HG03432 (cell line): Measurements from ENCODE around the gene MMP3.
A peak's percentile ranks its signal among the peaks of the same experiment; 100 is the strongest.

Experiments used
- ATAC-seq: cut with Tn5 transposase; IDR thresholded peaks from one replicate; pipeline ENCODE4 v1.9.1; 2021; ENCODE audit warnings: mild to moderate bottlenecking, moderate library complexity; ENCODE audit not compliant: unreplicated experiment

The MMP3 gene

GRCh38 chr11:102832612-102833011 is 10.8 kb downstream of the MMP3 start:
- no peak for ATAC-seq

- ATAC-seq, result no peak
Observed at GRCh38 chr11:102831489-102832440, 11.6 kb downstream of the MMP3 start.

- ATAC-seq, result no peak
Observed at GRCh38 chr11:102831128-102831488, 12.3 kb downstream of the MMP3 start.

- ATAC-seq, result no peak
Observed at GRCh38 chr11:102830001-102830727, 13.2 kb downstream of the MMP3 start.

GRCh38 chr11:102829316-102830000 is 14.0 kb downstream of the MMP3 start:
- ATAC-seq, result no peak

- ATAC-seq, result no peak
Observed at GRCh38 chr11:102824556-102824955, 18.9 kb downstream of the MMP3 start.

- no peak for ATAC-seq
Observed at GRCh38 chr11:102819491-102819890, 23.9 kb downstream of the MMP3 start.

GRCh38 chr11:102813484-102813883 is 29.9 kb downstream of the MMP3 start:
- ATAC-seq, result no peak

GRCh38 chr11:102812188-102812587 is 31.2 kb downstream of the MMP3 start:
- no peak for ATAC-seq

- no peak for ATAC-seq
Observed at GRCh38 chr11:102810950-102811660, 32.3 kb downstream of the MMP3 start.

GRCh38 chr11:102809971-102810370 is 33.4 kb downstream of the MMP3 start:
- ATAC-seq, result no peak

- ATAC-seq, result peak; percentile 59
Observed at GRCh38 chr11:102807921-102808320, 35.5 kb downstream of the MMP3 start.

- no peak for ATAC-seq
Observed at GRCh38 chr11:102806296-102806695, 37.1 kb downstream of the MMP3 start.

GRCh38 chr11:102802341-102802740 is 41.1 kb downstream of the MMP3 start:
- ATAC-seq, result no peak

- ATAC-seq, result no peak
Observed at GRCh38 chr11:102800767-102801166, 42.6 kb downstream of the MMP3 start.

GRCh38 chr11:102799681-102800340 is 43.6 kb downstream of the MMP3 start:
- ATAC-seq, result no peak

- no peak for ATAC-seq
Observed at GRCh38 chr11:102798012-102798746, 45.2 kb downstream of the MMP3 start, which contains the start of gene MMP1. Gene MMP1, minus strand, starts transcription at chr11:102798160. Its CDS starts 68 bp downstream, at chr11:102798092.

- peak; percentile 98 for ATAC-seq
Observed at GRCh38 chr11:102794382-102794781, 49.0 kb downstream of the MMP3 start.

- ATAC-seq, result no peak
Observed at GRCh38 chr11:102793677-102794290, 49.6 kb downstream of the MMP3 start.
